HG03565 (cell line): ENCODE data around the gene KATNB1.
"Not testable (repeated sequence)": the region's sequence is repeated elsewhere in the genome, so short reads cannot be mapped to it uniquely, and the experiment has no call there.

Experiments
- ATAC-seq: cut with Tn5 transposase; IDR thresholded peaks from one replicate; pipeline ENCODE4 v1.9.1; 2021; ENCODE audit warnings: mild to moderate bottlenecking, moderate library complexity; ENCODE audit not compliant: unreplicated experiment

KATNB1 gene

GRCh38 chr16:57700781-57701551 lies 34.6 kb upstream of the KATNB1 start:
- no peak for ATAC-seq

GRCh38 chr16:57701759-57702371 lies 33.7 kb upstream of the KATNB1 start:
- no peak for ATAC-seq

DNA sequence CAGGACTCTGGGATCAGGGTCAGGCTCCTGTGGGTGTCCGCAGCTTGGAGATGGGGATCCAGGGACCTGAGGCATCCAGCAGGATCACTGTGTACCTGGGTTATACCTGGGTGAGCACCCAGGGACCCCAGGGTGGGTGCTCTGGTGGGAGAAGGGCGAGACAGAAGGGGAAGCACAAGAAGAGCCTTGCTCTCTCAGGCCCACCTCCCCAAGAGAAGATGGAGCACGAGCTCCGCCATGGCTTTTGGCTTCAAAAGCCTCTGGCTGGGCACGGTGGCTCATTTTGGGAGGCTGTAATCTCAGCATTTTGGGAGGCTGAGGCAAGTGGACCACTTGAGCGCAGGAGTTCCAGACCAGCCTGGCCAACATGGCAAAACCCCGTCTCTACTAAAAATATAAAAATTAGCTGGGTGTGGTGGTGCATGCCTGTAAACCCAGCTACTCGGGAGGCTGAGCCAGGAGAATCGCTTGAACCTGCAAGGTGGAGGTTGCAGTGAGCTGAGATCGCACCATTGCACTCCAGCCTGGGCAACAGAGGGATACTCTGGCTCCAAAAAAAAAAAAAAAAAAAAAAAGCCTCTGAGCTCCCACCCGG lies 32.1 kb upstream of the KATNB1 start:
- no peak for ATAC-seq

GRCh38 chr16:57704011-57704904 lies 31.3 kb upstream of the KATNB1 start:
- no peak for ATAC-seq

- no peak for ATAC-seq
These were observed 30.4 kb upstream of the KATNB1 start for GRCh38 chr16:57704905-57705852.

DNA sequence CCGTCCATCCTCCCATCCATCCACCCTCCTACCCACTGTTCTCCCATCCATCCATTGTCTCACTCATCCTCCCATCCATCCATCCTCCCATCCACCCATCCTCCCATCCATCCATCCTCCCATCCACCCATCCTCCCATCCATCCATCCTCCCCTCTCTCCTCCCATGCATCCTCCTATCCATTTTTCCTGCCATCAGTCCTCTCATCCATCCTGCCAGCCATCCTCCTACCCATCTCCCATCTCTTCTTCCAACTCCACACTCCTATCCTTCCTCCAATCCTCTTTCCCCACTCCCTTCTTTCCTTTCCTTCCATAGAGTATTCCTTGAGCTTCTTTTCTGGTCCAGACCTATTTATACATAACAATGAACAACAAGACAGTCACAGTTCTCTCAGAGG lies 28.9 kb upstream of the KATNB1 start:
- no peak for ATAC-seq

DNA sequence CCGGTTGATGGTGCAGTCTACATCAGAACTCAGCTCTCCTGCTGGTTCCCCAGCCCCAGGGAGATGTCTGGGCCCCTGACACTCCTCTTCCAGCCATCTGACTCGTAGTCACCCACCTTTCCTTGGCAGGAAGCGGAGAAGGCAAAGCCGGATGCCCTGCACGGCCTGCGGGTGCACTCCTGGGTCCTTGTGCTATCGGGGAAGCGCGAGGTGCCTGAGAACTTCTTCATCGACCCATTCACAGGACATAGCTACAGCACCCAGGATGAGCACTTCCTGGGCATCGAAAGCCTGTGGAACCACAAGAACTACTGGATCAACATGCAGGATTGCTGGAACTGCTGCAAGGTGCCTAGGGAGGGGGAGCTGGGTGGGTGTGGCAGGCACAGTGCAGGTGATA lies 28.2 kb upstream of the KATNB1 start:
- no peak for ATAC-seq

- ATAC-seq, result no peak
These were observed 27.4 kb upstream of the KATNB1 start for GRCh38 chr16:57708168-57708567.

GRCh38 chr16:57709663-57710062 lies 25.9 kb upstream of the KATNB1 start:
- ATAC-seq, result no peak

- no peak for ATAC-seq
These were observed 24.2 kb upstream of the KATNB1 start for GRCh38 chr16:57711346-57711745.

DNA sequence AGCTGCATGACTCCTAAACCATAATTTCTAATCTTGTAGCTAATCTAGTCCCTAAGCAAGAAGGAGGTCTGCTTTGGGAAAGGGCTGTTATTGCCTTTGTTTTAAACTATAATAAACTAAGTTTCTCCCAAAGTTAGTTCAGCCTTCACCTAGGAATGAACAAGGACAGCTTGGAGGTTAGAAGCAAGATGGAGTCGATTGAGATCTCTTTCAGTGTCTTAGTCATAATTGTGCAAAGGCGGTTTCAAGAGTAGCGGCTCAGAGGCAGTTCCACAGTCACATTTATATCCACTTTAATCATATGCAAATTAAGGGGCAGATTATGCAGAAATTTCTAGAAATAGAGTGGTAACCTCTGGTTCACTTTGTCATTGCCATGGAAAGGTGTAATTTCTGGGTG lies 23.6 kb upstream of the KATNB1 start:
- ATAC-seq, result no peak

- not testable (repeated sequence) for ATAC-seq
These were observed 23.0 kb upstream of the KATNB1 start for GRCh38 chr16:57712569-57712968.

GRCh38 chr16:57713596-57713995 lies 22.0 kb upstream of the KATNB1 start:
- ATAC-seq, result no peak

GRCh38 chr16:57714047-57714446 lies 21.5 kb upstream of the KATNB1 start:
- ATAC-seq, result no peak

GRCh38 chr16:57720142-57720575 lies 15.4 kb upstream of the KATNB1 start:
- ATAC-seq, result no peak

GRCh38 chr16:57721356-57722209 lies 14.0 kb upstream of the KATNB1 start:
- no peak for ATAC-seq

DNA sequence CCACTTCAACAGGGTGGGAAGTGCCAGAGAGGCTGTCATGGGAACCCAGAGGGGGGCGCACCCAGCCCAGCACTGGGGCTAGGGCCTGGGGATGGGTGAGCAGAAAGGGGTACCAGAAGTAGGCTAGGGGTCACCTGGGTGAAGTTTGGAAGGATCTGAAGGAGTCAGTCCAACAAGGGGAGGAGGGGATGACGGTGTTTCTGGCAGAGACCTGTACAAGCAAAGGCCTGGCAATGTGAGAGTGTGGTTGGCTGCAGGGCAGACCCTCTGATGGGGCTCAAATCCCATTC lies 13.4 kb upstream of the KATNB1 start:
- no peak for ATAC-seq

GRCh38 chr16:57722651-57723050 lies 12.9 kb upstream of the KATNB1 start:
- ATAC-seq, result no peak

DNA sequence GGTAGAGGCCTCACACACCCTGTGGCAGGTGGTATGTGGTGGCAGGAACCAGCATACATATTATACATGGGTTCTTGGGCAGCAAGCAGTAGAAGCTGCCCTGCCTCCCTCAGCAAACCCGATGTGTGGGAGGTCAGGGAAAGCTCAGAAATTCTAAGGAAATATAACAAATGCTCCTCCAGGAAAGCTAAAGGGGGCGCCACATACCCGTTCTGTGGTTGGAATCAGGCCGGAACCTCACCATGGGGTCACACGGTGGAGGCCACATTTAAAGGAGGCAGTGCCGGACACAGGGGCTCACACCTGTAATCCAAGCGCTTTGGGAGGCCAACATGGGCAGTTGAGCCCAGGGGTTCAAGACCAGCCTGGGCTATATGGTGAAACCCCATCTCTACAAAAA lies 12.4 kb upstream of the KATNB1 start:
- no peak for ATAC-seq
